Lower lobe of right lung (tissue), 2 donors: ENCODE measurements around the gene MAFF. TPM values are rescaled to one million over a fixed set of nuclear protein-coding genes. Genes with fewer than 3 reads are reported as not detected.
A peak's percentile ranks its signal among the peaks of the same experiment; 100 is the strongest.

ENCODE experiments used
- ATAC-seq, 2 donors: fragments of 200-7000 bp; cut with Tn5 transposase; one replicate each; pipeline ENCODE4 v1.9.1; 2020 to 2022; ENCODE audit warnings: mild to moderate bottlenecking in 2 of 2, moderate library complexity in 2 of 2
- DNase-seq: peaks from one replicate; pipeline ENCODE4 v3.0.0-alpha.2; 2020
- H3K27ac ChIP-seq: fragments of 200-600 bp; one replicate; pipeline ENCODE4 v1.8.0; 2022
- H3K27me3 ChIP-seq: fragments of 200-600 bp; one replicate; pipeline ENCODE4 v1.8.0; 2022; ENCODE audit warnings: low read depth
- H3K36me3 ChIP-seq: fragments of 200-600 bp; one replicate; pipeline ENCODE4 v1.8.0; 2022; ENCODE audit warnings: mild to moderate bottlenecking
- H3K4me1 ChIP-seq: fragments of 200-600 bp; one replicate; pipeline ENCODE4 v1.8.0; 2022
- H3K4me3 ChIP-seq: fragments of 200-600 bp; one replicate; pipeline ENCODE4 v1.8.0; 2022; ENCODE audit warnings: mild to moderate bottlenecking
- H3K9me3 ChIP-seq: fragments of 200-600 bp; one replicate; pipeline ENCODE4 v1.8.0; 2022
- intact Hi-C: fragments of 100-400 bp; cut with DNase I; formaldehyde crosslinking; loops from one replicate; pipeline ENCODE4 v1.11.0; 2022
- total RNA-seq: library from RNA; stranded (reverse); fragmentation: NEBNext Ultra II Directional; extraction: Animal tissue kit (Norgen Biotek cat#: 25700); gene quantifications from one replicate; pipeline ENCODE4 v1.2.1, GENCODE V29; 2021
- TF ChIP-seq, protein P1 (sequence below): fragments of 200-600 bp; IDR thresholded peaks from one replicate; pipeline ENCODE4 v1.8.0; 2022; ENCODE audit warnings: antibody characterized with exemption, mild to moderate bottlenecking
- donor health status: DM: no; HTN: yes; CAD: no; lungs with severe emphysema.

Gene MAFF
- total RNA-seq, 1 donor from 2014 or later = 41.3 TPM

DNA sequence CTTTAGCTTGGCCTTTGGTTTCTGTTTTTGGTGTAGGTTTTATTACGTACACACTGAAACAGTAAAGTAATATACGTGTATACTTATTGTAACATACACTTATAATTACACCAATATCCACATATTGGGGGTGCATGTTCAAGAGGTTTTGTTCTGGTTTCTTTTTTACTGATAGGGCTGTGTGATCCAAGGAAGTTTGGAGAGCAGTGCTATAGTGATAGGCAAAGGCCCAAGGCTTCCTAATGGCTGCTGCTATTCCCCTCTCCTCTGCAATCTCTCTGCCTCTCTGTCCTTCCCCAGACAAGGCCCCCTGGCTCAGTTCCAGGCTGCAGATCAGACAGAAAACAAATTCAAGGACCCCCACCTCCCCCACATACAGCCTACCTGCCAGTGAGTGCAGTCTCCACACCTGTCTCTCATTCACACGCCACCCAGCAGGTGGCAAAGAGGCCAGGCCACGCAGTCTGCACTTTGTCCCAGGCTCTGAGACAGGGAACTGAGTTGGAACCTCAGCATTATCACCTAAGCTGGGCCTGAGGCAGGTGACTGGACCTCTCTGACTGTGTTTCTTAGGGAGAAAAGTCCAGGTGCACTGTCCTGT, 56.0 kb downstream of the MAFF start:
- H3K4me1 ChIP-seq = peaks cover 64% of the 10 kb centered on the region
- peak overlapping the region; percentile 80 for H3K27ac ChIP-seq
- ATAC-seq = no peak
- H3K9me3 ChIP-seq = no peaks in the 10 kb centered on the region
- TF ChIP-seq, protein P1, sequence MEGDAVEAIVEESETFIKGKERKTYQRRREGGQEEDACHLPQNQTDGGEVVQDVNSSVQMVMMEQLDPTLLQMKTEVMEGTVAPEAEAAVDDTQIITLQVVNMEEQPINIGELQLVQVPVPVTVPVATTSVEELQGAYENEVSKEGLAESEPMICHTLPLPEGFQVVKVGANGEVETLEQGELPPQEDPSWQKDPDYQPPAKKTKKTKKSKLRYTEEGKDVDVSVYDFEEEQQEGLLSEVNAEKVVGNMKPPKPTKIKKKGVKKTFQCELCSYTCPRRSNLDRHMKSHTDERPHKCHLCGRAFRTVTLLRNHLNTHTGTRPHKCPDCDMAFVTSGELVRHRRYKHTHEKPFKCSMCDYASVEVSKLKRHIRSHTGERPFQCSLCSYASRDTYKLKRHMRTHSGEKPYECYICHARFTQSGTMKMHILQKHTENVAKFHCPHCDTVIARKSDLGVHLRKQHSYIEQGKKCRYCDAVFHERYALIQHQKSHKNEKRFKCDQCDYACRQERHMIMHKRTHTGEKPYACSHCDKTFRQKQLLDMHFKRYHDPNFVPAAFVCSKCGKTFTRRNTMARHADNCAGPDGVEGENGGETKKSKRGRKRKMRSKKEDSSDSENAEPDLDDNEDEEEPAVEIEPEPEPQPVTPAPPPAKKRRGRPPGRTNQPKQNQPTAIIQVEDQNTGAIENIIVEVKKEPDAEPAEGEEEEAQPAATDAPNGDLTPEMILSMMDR = no peak
- intact Hi-C loops = no loop called here
- no peaks in the 10 kb centered on the region for H3K27me3 ChIP-seq
- no peak for DNase-seq
- no peaks in the 10 kb centered on the region for H3K36me3 ChIP-seq
- no peak overlapping the region for H3K4me3 ChIP-seq

DNA sequence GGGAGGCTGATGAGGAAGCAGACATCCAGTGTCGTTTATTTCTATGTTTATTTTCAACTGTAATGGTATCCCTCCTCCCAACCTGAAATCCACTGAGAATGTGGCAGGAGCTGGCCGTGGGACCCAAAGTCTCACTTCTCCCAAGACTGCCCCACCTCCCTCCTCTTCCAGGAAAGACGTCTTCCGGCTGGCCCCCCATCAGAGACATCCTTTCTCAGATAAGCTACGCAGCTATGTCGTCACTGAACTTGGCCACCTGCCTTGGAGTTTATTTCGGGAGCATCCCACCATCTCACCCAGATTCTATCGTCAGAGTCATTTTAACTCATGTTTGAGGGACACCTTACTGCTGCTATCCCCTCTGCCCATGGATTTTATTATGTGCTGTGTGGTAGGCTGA, 57.1 kb downstream of the MAFF start:
- Histone ChIP-seq H3K27ac (peak overlapping the region; percentile 80), H3K4me1 (peaks cover 66% of the 10 kb centered on the region), H3K4me3 (no peak overlapping the region), H3K36me3 (no peaks in the 10 kb centered on the region), H3K9me3 (no peaks in the 10 kb centered on the region), H3K27me3 (no peaks in the 10 kb centered on the region)
- ATAC-seq (no peak), DNase-seq (no peak)
- TF ChIP-seq, protein P1 = no peak
- intact Hi-C loops = no loop called here

DNA sequence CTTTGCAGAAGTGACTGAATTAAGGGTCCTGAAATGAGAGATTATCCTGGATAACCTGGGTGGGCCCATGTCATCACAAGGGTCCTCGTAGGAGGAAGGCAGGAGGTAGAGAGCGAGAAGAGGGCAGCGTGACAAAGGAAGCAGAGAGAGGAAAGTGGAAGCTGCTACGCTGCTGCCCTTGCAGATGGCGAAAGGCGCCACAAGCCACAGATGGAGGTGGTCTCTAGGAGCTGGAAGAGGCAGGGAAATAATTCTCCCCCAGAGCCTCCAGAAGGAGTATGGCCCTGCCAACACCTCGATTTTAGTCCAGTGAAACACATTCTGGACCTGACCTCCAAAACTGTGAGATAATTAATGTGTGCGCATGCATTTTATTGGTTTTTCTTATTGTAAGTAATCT, 57.6 kb downstream of the MAFF start:
- no peak for DNase-seq
- peak overlapping the region; percentile 9 for H3K27ac ChIP-seq

DNA sequence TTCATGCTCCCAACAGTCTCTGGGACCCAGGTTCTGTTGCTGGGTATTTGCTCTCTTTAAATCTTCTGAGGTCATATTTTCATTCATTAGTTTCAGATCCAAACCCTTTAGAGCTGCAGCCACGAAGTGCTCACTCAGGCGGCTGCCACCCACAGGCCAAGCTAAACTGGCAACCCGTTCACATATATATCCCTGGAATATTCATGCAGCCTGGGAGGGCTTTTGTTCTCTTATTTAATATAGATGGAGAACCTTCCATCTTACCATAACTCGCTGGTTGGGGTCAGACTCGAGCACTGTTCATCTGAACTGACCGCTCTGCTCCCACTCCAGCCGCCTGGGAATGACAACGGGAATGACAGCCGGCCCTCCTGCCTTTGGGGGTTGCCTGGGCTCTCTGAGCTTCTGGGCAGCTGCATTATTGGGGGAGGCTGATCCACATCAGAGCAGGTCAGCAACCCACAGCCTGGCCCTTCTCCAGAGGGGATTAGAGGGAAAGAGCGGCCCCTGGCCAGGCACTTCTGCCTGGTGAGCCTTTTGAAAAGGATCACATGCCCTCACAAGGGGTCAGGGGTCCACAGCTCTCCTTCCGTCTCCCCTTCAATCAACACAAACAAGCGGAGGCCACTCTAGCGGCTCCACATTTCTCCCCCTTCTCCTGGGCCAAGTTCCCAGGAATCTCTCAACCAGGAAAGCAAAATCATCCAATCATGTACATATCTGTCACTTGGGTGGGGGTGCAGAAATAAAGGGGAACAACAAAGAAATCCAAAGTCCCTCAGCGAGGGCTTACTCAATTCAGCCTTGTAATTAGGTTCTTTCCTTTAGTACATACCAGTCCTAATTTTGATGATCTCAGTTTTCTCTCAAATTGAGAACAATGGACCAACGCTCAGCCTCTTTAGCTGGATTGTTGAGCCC, 59.2 kb downstream of the MAFF start:
- TF ChIP-seq, protein P1 = peak; percentile 12
- Histone ChIP-seq H3K36me3 (peaks cover 8% of the 10 kb centered on the region), H3K27ac (peak overlapping the region; percentile 58), H3K4me1 (peaks cover 84% of the 10 kb centered on the region), H3K9me3 (no peaks in the 10 kb centered on the region), H3K4me3 (no peak overlapping the region), H3K27me3 (no peaks in the 10 kb centered on the region)
- intact Hi-C loops = no loop called here
- ATAC-seq (peak in 1 of 2 donors; percentile 7), DNase-seq (no peak)

More for the DNA sequence above, 57.6 kb downstream of the MAFF start:
- peaks cover 68% of the 10 kb centered on the region for H3K4me1 ChIP-seq
- no peaks in the 10 kb centered on the region for H3K36me3 ChIP-seq
- TF ChIP-seq, protein P1 = no peak
- H3K27me3 ChIP-seq = no peaks in the 10 kb centered on the region
- no peaks in the 10 kb centered on the region for H3K9me3 ChIP-seq
- no peak overlapping the region for H3K4me3 ChIP-seq
- intact Hi-C loops = no loop called here
- no peak for ATAC-seq

DNA sequence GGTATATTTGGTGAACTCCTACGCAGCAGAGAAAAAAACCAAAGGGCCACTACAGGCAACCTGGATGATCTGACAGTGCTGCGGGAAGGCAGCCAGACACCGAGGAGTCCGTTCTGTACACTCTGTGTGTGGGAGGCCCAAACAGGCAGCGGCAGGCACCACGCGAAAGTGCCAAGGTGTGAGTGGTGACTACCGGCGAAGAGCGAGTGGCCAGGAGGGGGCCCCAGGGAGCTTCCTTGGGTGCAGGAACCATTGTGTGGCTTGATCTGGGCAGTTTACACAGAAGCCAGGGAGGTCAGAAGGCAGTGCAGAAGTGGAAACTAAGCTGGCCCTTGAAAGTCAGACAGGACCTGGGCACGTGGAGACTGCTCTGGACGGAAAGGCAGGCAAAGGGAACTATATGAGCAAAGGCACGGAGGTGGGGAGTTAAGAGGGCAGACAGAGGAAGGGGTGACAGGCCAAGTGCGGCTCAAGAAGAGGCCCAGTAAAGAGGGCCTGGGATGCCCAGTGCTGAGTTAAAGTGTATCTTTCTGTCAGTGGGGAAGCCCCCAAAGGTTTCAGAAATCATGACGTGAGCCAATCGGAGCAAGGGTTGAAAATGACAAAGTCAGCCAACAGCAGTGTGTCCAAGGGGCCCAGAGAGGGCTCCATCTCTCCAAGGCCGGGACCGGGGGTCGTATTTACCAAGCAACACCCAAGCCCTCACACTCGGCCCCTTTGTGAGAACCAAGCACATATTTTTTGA, 60.4 kb downstream of the MAFF start:
- H3K4me1 ChIP-seq = peaks cover 86% of the 10 kb centered on the region
- TF ChIP-seq, protein P1 = peak; percentile 67
- intact Hi-C loops = no loop called here
- peak overlapping the region; percentile 58 for H3K27ac ChIP-seq
- H3K36me3 ChIP-seq = peaks cover 8% of the 10 kb centered on the region
- H3K27me3 ChIP-seq = no peaks in the 10 kb centered on the region
- DNase-seq = peak; percentile 82
- no peaks in the 10 kb centered on the region for H3K9me3 ChIP-seq
- peak; percentile 80 to 81 for ATAC-seq
- no peak overlapping the region for H3K4me3 ChIP-seq
